ENCODE results near the gene SLC2A9.

- TF ChIP-seq CTCF (IDR thresholded peaks at IDR 0.05) (no peak), POLR2AphosphoS5 (IDR thresholded peaks at IDR 0.05; ENCODE audit: low read depth, low read length) (no peak), REST (IDR thresholded peaks at IDR 0.05; ENCODE audit: insufficient read depth in 1 of 2, low read depth in 2 of 2, low read length in 1 of 2) (no peak), TCF7L2 (IDR thresholded peaks at IDR 0.05; ENCODE audit: low read depth, low read length) (no peak), SIN3A (IDR thresholded peaks at IDR 0.05; ENCODE audit: borderline replicate concordance, insufficient read depth, low read depth, low read length) (no peak)
Measured at GRCh38 chr4:9938933-9939332, 82.4 kb downstream of the SLC2A9 start.

Data from Panc1 (cell line).